Measurements from ENCODE around the gene DAW1. TPM values are rescaled to one million over a fixed set of nuclear protein-coding genes. Genes with fewer than 3 reads are reported as not detected.

The DAW1 gene
- total RNA-seq, 1 experiment from 2014 or later, result 0.37 TPM

DNA sequence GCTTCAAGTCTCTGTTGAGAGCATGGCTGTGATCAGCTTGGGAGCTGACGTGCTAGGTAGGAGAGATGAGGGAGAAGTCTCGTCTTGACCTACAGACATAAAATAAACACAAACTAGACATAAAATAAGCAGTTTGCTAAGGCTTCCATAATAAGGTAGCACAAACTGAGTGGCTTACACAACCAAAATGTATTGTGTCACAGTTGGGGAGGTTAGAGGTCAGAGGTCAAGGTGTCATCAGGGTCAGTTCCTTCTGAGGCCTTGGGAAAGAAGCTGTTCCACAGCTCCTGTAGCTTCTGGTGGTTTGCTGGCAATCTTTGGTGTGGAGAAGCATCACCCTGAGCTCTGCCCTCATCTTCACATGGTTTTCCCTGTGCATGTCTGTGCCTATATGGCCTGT is 20.2 kb downstream of the DAW1 start:
- H4K8ac ChIP-seq (replicated peaks; ENCODE audit: insufficient read length, low read depth, low read length), result no peak overlapping the region
- H3K4me2 ChIP-seq (ENCODE audit: insufficient read depth, insufficient read length, low read length), result no peak overlapping the region
- H3T11ph ChIP-seq (ENCODE audit: low read length), result no peak overlapping the region
- no peak for DNase-seq
- no peak overlapping the region for H4K91ac ChIP-seq (ENCODE audit: insufficient read length, low read depth, low read length)
- no peaks in the 10 kb centered on the region for H3K9me3 Mint-ChIP-seq
- H2BK5ac ChIP-seq (ENCODE audit: insufficient read length, low read length), result no peak overlapping the region
- H3K18ac ChIP-seq (ENCODE audit: insufficient read length, low read depth, low read length), result no peak overlapping the region
- no peaks in the 10 kb centered on the region for H3K4me1 Mint-ChIP-seq
- no peaks in the 10 kb centered on the region for H3K9me3 ChIP-seq (ENCODE audit: control insufficient read depth, low read depth, low read length)
- H4K20me1 ChIP-seq (ENCODE audit: control insufficient read depth, insufficient read depth, insufficient read length), result no peaks in the 10 kb centered on the region
- H3K23ac ChIP-seq (ENCODE audit: insufficient read length, low read depth, low read length), result no peak overlapping the region
- no peaks in the 10 kb centered on the region for H3K27me3 ChIP-seq (ENCODE audit: insufficient read depth, low read length)
- no peaks in the 10 kb centered on the region for H3K79me2 ChIP-seq (ENCODE audit: insufficient read depth, low read length)
- no peaks in the 10 kb centered on the region; a peak in 1 of 7 replicates for H3K36me3 Mint-ChIP-seq (ENCODE audit: insufficient read depth in 1 of 3, low read depth in 3 of 3)
- H2AK5ac ChIP-seq (ENCODE audit: insufficient read length, low read length), result no peak overlapping the region
- H3K4me1 ChIP-seq (ENCODE audit: insufficient read depth, low read length), result no peaks in the 10 kb centered on the region
- no peak overlapping the region for H3K14ac ChIP-seq (ENCODE audit: insufficient read depth, low read length)
- no peak overlapping the region for H3K4me3 Mint-ChIP-seq
- no peak overlapping the region for H2BK15ac ChIP-seq (ENCODE audit: low read depth, low read length)
- H2BK120ac ChIP-seq (ENCODE audit: low read depth, low read length, poor library complexity, severe bottlenecking), result no peak overlapping the region
- no peak overlapping the region for H3K27ac ChIP-seq (ENCODE audit: insufficient read length, low read depth, low read length)
- H3K79me1 ChIP-seq (ENCODE audit: insufficient read depth, low read depth, low read length, poor library complexity, severe bottlenecking), result no peaks in the 10 kb centered on the region
- H2BK12ac ChIP-seq (ENCODE audit: insufficient read length, low read depth, low read length), result no peak overlapping the region
- H3K27me3 Mint-ChIP-seq (ENCODE audit: low read depth), result no peaks in the 10 kb centered on the region; the same call in 1 of the 2 replicates
- no peak overlapping the region for H4K5ac ChIP-seq (ENCODE audit: insufficient read length, low read depth, low read length)
- no peak for TF ChIP-seq CTCF (conservative IDR thresholded peaks at IDR 0.05)
- H3K4ac ChIP-seq (ENCODE audit: low read depth, low read length), result no peak overlapping the region
- H3K9ac ChIP-seq (ENCODE audit: extremely low read depth, insufficient read length, low read length), result no peak overlapping the region
- no peak overlapping the region for H3K27ac Mint-ChIP-seq
- WGBS (ENCODE audit: extremely low coverage, insufficient read length, low lambda C conversion rate), result no CpG with 5 or more reads among the region's 2 CpGs
- H3K56ac ChIP-seq (ENCODE audit: insufficient read length, low read depth, low read length), result no peak overlapping the region
- no peak overlapping the region for H2AFZ ChIP-seq (ENCODE audit: low read length)
- H2BK20ac ChIP-seq (ENCODE audit: low read depth, low read length, poor library complexity, severe bottlenecking), result no peak overlapping the region
- H3K23me2 ChIP-seq (ENCODE audit: insufficient read length, low read depth, low read length, poor library complexity, severe bottlenecking), result no peaks in the 10 kb centered on the region

All from H9 (cell line).